Tibial nerve (tissue), 4 donors: ENCODE data around the gene DAB1. TPM values are rescaled to one million over a fixed set of nuclear protein-coding genes. Genes with fewer than 3 reads are reported as not detected.

Experiments
- DNase-seq, 2 donors: peaks; one replicate each; pipeline ENCODE4 v3.0.0-alpha.2; 2019; ENCODE audit warnings: low spot score in 2 of 2
- H3K27ac ChIP-seq, 4 donors: fragments of 200-600 bp; sonication (generic) in 3 of 4; one replicate each; pipeline ENCODE4 v1.5.1; 2017 to 2019; ENCODE audit warnings: mild to moderate bottlenecking in 1 of 4
- H3K27me3 ChIP-seq, 2 donors: fragments of 200-600 bp; sonication (generic) in 1 of 2; one replicate each; pipeline versions ENCODE4 v1.5.1 to v1.6.0; 2017 to 2019
- H3K36me3 ChIP-seq, 3 donors: fragments of 200-600 bp; sonication (generic); one replicate each; pipeline ENCODE4 v1.5.1; 2018 to 2019
- H3K4me1 ChIP-seq, 4 donors: fragments of 200-600 bp; sonication (generic) in 3 of 4; one replicate each; pipeline ENCODE4 v1.5.1; 2017 to 2019
- H3K4me3 ChIP-seq, 4 donors: fragments of 200-600 bp; sonication (generic) in 3 of 4; one replicate each; pipeline ENCODE4 v1.5.1; 2017 to 2019; ENCODE audit warnings: mild to moderate bottlenecking in 1 of 4, moderate library complexity in 1 of 4
- H3K9me3 ChIP-seq, 4 donors: fragments of 200-600 bp; sonication (generic) in 3 of 4; one replicate each; pipeline ENCODE4 v1.5.1; 2017 to 2019
- EP300 ChIP-seq, 2 donors: sonication (generic); formaldehyde crosslinking; IDR thresholded peaks; one replicate each; pipeline ENCODE4 v1.6.1; 2017; ENCODE audit warnings: antibody characterized with exemption in 2 of 2, mild to moderate bottlenecking in 1 of 2
- POLR2A ChIP-seq, 2 donors: fragments of 450-650 bp; IDR thresholded peaks; one replicate each; pipeline ENCODE4 v1.6.1; 2017; ENCODE audit warnings: antibody characterized with exemption in 2 of 2, mild to moderate bottlenecking in 2 of 2, moderate library complexity in 2 of 2
- WGBS, 2 donors: methylation state at CpG; one replicate each; pipeline ENCODE4 v1.1.5; 2018; 5-methylcytosine and 5-hydroxymethylcytosine counted together
- total RNA-seq, 4 donors: library from RNA; depleted of rRNA; stranded (reverse); fragments of >200 nt; gene quantifications; one replicate each; pipeline ENCODE4 v1.1.0, GENCODE V29; 2016
- TF ChIP-seq, protein P1 (sequence below), 5 experiments: fragments of 200-600 bp in 3 of 5; fragments of 450-650 bp in 2 of 5; sonication (generic) in 3 of 5; IDR thresholded peaks; one replicate each; pipeline ENCODE4 v1.5.1; 2016 to 2019; ENCODE audit warnings: antibody characterized with exemption in 5 of 5, mild to moderate bottlenecking in 3 of 5, moderate library complexity in 2 of 5

The DAB1 gene
- total RNA-seq, 4 donors from 2014 or later, result 4.0 to 8.3 (median 4.4) TPM

DNA sequence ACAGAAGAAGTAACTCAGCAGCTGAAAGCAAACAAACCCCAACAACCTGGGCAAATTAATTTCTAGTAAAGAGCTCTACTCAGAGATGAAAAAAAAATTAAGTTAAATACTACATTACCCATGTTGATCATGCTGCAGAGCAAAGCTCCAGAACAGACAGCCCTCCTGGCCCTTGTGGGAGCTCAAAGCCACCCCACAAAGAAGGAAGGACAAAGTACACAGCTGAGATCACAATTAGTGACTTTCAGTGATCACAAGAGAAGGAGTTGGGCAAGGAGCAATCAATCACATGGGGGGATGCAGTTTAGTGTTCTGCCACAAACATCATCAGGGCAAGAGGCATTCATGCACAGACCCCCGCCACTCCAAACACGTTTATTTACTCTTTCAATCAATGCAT is 114.2 kb downstream of the DAB1 start:
- H3K27me3 ChIP-seq, result no peaks in the 10 kb centered on the region
- DNase-seq, result no peak
- no peaks in the 10 kb centered on the region for H3K9me3 ChIP-seq
- WGBS, 2 donors, result 82 to 86% methylated on average over 2 of the region's 2 CpGs
- H3K27ac ChIP-seq, result no peak overlapping the region
- no peaks in the 10 kb centered on the region for H3K36me3 ChIP-seq
- H3K4me1 ChIP-seq, result no peaks in the 10 kb centered on the region
- TF ChIP-seq POLR2A (IDR thresholded peaks at IDR 0.05) (no peak), EP300 (IDR thresholded peaks at IDR 0.05) (no peak)
- TF ChIP-seq, protein P1, sequence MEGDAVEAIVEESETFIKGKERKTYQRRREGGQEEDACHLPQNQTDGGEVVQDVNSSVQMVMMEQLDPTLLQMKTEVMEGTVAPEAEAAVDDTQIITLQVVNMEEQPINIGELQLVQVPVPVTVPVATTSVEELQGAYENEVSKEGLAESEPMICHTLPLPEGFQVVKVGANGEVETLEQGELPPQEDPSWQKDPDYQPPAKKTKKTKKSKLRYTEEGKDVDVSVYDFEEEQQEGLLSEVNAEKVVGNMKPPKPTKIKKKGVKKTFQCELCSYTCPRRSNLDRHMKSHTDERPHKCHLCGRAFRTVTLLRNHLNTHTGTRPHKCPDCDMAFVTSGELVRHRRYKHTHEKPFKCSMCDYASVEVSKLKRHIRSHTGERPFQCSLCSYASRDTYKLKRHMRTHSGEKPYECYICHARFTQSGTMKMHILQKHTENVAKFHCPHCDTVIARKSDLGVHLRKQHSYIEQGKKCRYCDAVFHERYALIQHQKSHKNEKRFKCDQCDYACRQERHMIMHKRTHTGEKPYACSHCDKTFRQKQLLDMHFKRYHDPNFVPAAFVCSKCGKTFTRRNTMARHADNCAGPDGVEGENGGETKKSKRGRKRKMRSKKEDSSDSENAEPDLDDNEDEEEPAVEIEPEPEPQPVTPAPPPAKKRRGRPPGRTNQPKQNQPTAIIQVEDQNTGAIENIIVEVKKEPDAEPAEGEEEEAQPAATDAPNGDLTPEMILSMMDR (IDR thresholded peaks at IDR 0.05), result no peak
- H3K4me3 ChIP-seq, result no peak overlapping the region

DNA sequence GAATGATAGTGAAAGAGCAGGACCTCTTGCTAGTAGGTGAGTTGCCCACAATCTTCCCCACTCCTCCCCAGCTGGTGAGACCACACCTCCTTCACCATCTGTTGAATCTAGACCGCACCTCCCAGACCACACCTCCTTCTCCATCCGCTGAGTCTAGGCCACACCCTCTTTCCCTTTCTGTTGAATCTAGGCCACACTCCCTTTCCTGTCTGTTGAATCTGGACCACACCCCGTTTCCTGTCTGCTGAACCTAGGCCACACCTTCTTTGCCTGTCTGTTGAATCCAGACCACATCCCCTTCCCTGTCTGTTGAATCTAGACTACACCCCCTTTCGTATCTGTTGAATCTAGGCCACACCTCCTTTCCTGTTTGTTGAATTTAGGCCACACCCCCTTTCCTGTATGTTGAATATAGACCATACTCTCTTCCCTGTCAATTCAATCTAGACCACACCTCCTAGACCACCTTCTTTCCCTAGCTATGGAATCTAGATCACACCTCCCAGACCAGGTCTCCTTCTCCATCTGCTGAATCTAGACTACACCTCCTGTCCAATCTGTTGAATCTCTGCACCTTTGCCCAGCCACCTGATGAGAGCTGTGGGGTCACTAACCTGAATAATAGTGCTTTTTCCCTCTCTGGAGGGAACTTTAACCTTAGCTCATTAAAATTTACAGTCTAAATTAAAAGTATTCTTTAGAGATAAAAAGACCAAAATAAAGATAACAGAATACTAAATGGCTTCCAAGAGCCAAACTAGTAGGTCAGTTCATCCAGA is 116.3 kb downstream of the DAB1 start:
- Histone ChIP-seq H3K27me3 (no peaks in the 10 kb centered on the region), H3K36me3 (no peaks in the 10 kb centered on the region), H3K4me1 (no peaks in the 10 kb centered on the region), H3K9me3 (no peaks in the 10 kb centered on the region), H3K27ac (no peak overlapping the region), H3K4me3 (no peak overlapping the region)
- TF ChIP-seq POLR2A (IDR thresholded peaks at IDR 0.05), result no peak
- no peak for TF ChIP-seq EP300 (IDR thresholded peaks at IDR 0.05)
- TF ChIP-seq, protein P1 (IDR thresholded peaks at IDR 0.05), result no peak
- 88 to 89% methylated on average over 4 of the region's 4 CpGs for WGBS, 2 donors
- no peak for DNase-seq

DNA sequence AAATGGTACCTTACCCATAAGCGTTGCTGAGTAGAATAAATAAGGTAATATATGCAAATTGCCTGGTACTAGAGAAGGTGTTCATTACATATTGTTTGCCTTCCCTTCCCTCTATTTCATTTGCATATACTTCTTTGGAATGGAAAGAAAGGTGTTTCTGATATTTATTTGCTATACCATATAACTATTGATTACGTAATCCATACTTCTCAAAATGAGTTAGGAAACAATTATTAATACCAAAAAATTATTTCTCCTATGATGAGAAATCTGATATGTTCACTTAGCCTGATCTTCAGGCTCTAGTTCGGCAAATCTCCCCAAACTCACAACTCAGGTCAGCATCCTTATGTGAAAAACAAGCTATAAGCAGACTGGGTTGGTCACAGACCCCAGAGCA is 119.3 kb downstream of the DAB1 start:
- H3K9me3 ChIP-seq, result no peaks in the 10 kb centered on the region
- no peaks in the 10 kb centered on the region for H3K36me3 ChIP-seq
- TF ChIP-seq, protein P1 (IDR thresholded peaks at IDR 0.05), result no peak
- TF ChIP-seq POLR2A (IDR thresholded peaks at IDR 0.05), result no peak
- TF ChIP-seq EP300 (IDR thresholded peaks at IDR 0.05), result no peak
- no peak overlapping the region for H3K27ac ChIP-seq
- no peak overlapping the region for H3K4me3 ChIP-seq
- DNase-seq, result no peak
- H3K4me1 ChIP-seq, result no peaks in the 10 kb centered on the region
- H3K27me3 ChIP-seq, result no peaks in the 10 kb centered on the region
- WGBS, 2 donors, result 94 to 96% methylated on average over 3 of the region's 3 CpGs

DNA sequence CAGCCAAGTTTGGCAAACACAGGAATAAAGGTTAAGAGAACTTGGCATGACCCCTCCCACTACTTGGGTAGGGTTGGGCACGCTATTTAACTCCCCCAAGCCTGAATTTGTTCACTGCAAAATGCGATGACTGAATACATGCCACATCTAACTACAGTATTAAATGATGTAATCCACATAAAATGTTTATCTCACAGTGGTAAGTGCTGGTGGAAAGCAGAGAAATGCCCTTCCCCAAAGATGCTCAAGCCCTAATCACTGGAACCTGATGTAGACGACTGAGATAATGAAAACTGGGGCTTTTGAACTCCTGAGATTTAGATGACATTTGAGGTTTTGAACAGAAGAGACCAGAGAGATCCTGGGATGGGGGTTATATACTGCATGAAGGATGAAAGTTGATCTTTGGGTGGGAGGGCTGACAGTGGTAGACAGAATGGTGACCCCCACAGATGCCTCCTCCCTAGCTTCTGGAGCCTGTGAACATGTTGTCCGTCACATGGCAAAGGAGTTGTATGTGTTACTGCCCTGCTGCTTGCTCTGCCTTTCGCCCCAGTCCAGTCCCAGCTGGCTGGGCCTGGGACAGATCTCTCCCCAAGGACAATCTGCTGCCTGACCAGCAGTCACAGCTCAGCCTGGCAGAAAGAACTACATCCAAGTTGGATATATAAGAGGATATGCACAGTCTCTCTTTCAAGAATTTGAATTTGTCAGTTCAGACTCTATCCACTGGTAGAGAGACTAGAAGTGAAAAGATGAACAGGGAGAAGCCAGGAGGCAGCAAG is 120.9 kb downstream of the DAB1 start:
- no peak overlapping the region for H3K27ac ChIP-seq
- H3K4me1 ChIP-seq, result no peaks in the 10 kb centered on the region
- TF ChIP-seq EP300 (IDR thresholded peaks at IDR 0.05) (no peak), POLR2A (IDR thresholded peaks at IDR 0.05) (no peak)
- TF ChIP-seq, protein P1 (IDR thresholded peaks at IDR 0.05), result no peak
- H3K27me3 ChIP-seq, result no peaks in the 10 kb centered on the region
- DNase-seq, result no peak
- 71 to 80% methylated on average over 5 of the region's 5 CpGs for WGBS, 2 donors
- H3K4me3 ChIP-seq, result no peak overlapping the region
- no peaks in the 10 kb centered on the region for H3K36me3 ChIP-seq
- H3K9me3 ChIP-seq, result no peaks in the 10 kb centered on the region

DNA sequence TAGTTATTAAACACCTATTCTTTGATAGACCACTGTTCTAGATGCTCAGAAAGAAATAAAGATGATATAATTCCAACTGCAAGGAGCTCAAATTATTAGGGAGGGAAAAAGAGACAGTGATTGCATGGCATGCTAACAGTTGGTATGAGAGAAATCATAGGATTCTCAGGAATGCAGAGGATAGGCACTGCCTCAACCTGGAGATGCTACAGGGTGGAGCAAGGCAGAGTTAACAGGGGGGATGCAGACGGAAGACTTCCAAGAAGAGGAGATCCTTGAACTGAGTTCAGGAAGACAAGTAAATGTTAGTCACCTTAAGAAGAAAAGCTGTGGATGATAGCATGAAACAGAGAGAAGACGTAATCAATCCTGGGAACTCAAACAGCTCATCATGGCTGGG is 123.7 kb downstream of the DAB1 start:
- H3K9me3 ChIP-seq, result no peaks in the 10 kb centered on the region
- 82 to 84% methylated on average over 2 of the region's 2 CpGs for WGBS, 2 donors
- TF ChIP-seq EP300 (IDR thresholded peaks at IDR 0.05) (no peak), POLR2A (IDR thresholded peaks at IDR 0.05) (no peak)
- no peaks in the 10 kb centered on the region for H3K4me1 ChIP-seq
- no peak for DNase-seq
- H3K36me3 ChIP-seq, result no peaks in the 10 kb centered on the region
- no peak overlapping the region for H3K4me3 ChIP-seq
- H3K27me3 ChIP-seq, result no peaks in the 10 kb centered on the region
- no peak overlapping the region for H3K27ac ChIP-seq
